ENCODE data around the gene ASNSD1.

The ASNSD1 gene

DNA sequence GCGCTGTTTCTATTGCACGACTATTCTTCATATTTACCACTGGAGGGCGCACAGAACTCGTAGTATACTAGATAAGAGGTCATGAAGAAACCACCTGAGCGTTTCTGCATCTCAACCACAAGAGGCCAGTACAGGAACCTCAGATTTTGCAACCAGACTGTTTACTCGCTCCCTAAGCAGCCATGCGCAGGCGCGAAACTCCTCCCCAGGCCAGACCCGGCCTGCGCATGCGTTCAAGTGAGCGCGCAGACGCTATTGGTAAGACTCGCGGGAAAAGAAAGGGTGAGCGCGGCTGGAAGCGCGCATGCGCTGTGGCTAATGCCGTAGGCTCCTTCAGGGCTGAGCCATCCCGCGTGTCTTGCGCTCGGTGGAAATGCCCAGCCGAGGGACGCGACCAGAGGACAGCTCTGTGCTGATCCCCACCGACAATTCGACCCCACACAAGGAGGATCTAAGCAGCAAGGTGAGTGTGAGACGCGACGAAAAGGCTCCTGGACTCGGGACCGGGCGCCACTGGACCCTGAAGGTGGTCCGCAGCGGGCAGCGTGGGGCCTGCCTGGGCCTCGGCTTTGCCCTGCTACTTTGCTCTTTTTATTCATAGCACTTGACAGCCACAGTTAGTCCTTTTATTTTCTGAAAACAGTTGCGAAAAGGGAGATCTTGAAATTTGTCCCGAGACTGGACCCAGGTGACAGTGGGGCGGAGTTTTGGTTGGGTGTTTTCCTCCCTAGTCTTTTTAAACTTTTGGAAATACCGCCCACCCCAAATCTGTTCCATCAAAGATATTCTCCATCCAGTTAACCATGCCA is at the start of gene ASNSD1:
ASNSD1 (plus strand) TSS at position 312 of the 809 bp plus-strand sequence. CDS start 4,674 bp downstream, outside the sequence.
- DNase-seq, result peak; percentile 100

DNA sequence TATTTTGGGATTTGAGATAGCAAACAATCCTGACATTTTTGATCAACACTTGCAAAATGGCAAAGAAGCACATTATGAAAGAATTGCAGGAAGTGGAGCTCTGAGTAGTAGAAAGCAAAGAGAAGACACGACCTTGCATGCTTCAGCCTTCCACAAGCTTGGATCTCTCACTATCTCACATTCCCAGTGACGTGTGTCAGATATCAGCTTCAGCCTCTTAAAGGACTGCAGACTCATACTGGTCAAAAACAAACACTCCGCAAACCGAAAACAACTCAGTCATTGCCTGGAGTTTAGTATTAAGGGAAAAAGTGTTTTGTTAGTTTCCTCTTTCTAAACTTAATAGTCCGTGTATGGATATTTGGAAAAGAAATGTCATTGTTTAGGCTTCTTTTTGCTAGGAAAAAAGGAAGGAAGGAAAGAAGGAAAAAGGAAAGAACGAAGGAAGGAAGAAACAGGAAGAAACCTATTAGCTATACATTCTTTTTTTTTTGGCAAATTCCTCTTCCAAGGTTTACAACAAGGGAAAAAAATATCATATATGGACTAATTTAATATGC is 48.1 kb upstream of the ASNSD1 start:
- peak; percentile 29 to 45 (median 34) for DNase-seq

DNA sequence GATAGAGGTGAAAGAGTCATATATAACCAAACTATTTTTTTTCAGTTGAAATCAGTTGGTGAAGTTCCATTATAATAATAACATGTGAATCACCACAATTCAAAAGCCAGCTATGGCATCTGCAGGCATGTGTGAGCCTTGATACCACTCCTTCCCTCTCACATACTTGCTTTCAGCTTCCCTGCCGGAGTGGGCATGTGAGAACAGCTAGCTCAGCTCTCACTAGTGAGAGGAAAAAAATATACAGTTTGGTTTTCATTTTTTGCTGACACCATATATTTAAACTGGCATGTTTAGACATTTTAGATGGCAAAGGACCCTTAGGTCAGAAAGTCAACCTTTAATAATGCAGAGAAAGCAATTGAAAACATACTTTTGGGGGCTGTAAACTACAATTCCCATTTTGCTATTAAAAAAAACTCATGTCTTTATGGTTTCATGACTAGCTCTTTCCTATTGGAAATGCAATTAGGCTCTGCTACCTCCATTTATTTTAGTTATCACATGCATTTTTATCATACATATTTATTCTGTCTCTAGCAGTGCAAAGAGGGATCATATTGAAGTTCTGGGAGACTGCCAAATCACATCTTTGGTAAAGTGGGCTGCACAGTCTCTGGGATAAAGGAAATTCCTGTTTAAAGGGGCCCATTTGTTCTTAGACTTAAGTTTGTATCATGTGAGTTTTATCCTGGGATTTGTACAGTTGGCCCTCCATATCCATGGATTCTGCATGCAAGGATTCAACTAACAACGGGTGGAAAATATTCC is 47.4 kb upstream of the ASNSD1 start:
- peak in 1 of 3 donors; percentile 7 for DNase-seq

DNA sequence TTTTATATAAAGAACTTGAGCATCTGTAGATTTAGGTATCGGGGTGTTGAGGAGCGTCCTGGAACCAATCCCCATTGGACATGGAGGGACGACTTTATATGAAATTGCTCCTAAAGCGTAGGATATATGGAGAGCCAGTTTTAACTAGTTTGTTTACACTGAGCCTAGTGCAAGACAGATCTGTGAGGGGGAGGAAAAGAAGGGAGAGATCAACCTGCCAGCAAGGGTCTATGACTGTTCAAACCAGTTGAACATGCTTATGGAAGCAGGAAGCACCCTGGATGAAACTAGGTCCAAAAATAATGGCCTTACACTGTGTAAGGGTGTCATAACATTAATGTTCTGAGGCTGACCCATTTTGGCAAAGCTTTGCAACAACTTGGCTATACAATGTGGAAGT is 46.7 kb upstream of the ASNSD1 start:
- DNase-seq, result no peak

DNA sequence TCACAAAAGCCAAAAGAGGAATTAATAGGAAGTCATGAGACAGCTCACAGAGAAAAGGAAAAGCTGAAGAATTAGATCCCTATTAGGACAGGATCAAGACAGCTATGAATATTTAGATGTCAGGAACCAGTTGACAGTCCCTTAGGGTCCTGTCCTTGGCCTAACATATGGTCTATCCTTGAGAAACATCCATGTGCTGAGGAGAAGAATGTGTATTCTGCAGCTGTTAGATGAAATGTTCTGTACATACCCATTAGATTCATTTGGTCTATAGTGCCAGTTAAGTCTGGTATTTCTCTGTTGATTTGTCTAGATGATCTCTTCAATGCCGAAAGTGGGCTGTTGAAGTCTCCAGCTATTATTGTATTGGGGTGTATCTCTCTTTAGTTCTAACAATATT is 43.1 kb upstream of the ASNSD1 start:
- no peak for DNase-seq

DNA sequence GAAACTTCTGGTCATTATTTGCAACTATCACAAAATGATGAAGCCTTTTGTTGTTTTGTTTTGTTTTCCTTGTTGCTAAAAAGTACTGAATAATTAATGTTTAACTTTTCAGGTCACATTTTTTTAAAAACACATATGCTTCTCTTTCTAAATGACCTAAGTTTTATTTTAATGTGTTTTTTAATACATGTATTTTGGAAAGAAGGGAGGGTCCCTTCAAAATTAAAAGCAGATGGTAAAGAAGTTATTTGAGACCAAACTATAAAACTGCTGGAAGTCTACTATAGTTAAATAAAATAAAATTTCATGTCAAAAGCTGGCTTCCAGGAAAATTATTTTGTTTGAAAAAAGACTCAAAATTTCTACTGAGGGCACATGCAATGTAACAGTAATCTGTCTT is 39.5 kb upstream of the ASNSD1 start:
- no peak for DNase-seq

DNA sequence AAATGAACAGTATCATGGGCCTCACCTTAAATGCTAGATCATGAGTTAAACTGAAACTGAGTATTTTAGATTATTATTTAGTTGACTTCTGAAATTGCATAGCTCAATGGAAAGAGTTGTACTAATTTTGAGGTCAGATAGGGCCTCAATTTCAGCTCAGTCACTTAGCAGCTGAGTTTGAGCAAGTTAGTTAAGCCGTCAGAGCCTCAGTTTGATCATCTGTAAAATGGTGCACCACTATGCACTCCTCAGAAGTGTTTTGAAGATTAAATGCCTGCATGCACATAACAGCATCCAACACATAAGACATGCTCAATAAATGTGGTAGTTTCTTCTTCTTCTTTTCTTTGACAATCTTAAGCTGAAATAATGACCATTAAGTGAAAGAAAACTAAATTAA is 38.2 kb upstream of the ASNSD1 start:
- DNase-seq, result no peak

DNA sequence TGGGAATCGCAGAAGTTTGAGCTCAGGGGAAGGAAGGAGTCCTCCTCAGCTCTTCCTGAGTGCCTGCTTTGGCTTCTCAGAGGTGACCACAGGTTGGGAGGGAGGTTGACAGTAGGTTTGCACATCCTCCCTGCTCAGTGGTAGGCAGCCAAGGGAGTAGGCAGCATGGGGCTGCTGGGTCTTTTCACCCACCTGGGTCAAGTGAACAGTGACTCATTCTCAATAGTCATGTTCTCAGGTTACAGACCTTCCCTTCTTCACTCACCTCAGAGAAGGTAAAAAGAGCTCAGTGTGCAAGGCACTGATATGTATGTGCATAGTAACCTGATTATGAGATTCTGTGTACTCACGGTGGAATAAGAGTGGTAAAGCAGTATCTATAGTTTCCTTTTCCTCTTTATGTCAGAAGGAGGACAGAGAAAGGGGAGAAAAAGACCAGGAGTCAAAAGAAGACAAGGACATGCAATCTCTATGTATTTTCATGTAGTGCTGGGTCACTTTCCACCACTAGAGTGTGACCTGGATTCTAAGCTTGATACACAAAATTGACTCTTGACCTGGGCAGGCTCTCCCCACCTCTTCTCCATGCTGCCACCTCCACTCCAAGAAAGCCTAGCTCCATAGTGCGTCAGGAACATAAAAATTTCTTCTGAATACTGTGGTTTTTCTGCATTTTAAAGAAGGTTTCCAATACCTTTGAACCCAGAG is 36.5 kb upstream of the ASNSD1 start:
- no peak for DNase-seq

DNA sequence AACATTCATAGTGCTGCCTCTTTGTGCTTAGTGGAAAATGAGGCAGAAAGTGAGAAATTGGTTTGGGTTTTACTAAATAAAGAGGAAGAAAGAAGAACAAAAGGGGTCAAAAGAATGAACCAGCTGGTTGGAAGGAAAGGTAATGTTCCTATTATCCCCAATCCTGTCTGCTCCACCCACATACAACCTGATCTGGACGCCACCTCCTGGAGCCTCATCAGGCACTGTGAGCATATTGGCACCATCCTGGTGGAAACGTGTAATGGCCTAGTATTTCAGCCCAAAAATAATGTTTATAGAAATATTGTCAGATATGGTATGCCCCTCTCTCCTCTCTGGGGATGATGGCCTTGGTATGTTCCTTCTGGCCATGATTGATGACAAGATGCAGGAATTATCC is 35.6 kb upstream of the ASNSD1 start:
- no peak for DNase-seq

DNA sequence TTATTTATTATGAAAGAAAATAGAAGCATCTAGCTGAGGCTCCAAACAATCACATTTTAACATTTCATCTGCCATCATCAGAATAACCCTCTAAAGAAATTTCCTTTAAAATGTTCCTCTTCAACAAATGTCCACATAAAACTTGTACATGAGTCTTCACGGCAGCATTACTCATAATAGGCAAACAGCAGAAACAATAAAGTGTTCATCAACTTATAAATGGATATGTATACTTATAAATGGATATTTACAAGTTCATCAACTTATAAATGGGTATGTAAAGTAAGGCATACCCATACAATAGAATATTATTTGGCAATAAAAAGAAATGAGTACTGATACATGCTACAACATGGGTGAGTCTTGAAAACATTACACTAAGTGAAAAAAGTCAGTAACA is 33.5 kb upstream of the ASNSD1 start:
- no peak for DNase-seq

DNA sequence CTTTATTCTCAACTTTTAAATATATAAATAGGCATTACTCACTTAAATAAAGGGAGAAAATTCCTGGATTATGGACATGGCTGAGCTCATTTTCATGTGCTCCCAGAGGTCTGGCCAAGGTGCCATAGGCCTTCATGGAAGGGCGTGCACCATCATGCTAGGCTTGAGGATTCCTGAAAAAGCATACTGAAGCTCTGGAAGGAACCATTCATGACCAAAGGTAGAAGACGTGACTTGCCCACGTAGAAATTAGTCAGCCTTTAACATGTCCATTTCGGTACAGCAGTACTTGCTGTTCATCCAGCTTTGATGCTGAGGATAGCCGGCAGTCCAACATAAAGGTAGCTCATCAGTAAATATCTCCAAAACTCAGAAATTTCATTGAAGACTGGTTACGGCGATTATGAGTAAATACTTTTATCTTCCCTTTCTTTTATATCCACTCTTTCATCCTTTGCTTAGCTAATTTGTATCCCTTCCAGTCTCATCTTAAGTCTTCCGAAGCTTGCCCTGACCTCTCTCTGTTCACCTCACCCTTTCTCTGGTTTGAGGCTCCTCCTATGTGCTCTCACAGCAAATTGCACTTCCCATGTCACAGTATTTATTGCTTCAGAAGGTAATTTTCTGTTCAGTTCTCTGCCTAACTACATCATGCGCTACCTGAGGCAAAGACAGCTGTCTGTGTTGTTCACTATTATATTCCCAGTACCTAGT is 32.3 kb upstream of the ASNSD1 start:
- no peak for DNase-seq

DNA sequence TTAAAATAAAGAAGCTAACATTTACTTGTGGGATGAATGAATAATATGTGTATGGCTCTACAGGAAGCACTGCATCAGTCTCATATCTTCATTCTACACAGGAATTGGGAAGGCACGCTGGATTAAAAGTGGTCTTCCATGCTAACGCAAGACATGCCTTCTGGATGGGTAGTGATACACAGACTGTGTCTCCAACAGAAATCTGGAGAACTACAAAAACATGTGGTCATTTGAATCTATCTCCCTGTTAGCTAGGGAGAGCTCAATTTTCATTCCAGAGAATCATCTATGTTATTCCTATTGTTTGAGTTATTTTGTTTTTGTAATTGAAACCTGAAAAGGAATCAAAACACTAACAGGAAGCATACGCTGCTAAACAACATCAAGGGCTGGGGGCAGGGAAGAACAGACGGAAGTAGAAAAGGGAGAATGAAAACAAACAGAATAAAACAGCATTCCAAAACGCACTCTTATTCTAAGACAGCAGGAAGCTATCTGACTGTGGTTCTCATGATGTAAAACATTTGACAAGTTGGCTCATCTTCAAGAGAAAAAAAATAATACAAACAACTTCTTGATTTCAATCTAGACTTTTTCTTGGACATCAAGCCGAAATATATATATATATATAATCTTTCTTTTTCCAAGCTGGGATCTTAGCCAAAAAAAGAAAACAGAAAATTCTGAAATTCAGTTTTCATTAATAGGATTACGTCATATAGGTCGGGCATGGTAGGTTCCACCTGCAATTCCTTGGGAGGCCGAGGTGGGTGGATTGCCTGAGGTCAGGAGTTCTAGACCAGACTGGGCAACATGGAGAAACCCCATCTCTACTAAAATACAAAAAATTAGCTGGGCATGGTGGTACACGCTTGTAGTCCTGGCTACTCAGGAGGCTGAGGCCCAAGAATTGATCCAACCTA is 31.5 kb upstream of the ASNSD1 start:
- no peak for DNase-seq

DNA sequence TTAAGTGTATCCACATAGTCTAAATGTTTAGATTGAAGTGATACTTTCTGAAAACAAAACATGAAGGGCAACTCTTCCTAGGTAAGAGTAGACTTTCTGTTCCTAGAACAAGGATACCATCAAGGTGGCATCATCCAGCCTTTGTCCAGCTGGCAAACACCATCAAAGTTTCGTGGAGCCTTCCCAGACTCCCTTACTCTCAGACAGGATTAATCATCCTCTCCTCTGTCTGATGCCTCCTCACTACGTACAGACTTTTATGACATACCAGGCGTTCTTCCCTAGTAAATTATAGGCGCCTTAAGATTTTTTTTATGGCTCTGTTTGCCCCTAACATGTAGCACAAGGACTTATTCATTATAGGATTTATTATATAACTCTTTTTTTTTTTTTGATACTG is 29.4 kb upstream of the ASNSD1 start:
- DNase-seq, result no peak

DNA sequence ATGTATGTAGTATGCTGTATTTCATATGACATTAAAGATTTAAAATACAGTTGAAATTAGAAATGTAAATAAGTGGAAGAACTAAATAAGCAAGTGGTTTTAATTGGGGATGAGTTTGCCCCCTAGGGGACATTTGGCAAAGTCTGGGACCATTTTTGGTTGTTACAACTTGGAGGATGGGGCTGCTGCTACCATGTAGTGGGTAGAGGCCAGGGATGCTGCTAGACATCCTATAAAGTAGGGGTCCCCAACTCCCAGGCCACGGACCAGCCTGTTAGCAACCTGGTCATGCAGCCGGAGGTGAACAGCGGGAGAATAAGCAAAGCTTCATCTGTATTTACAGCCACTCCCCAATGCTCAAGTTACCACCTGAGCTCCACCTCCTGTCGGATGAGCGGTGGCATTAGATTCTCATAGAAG is 27.9 kb upstream of the ASNSD1 start:
- DNase-seq, result peak; percentile 44 to 46 (median 46)

DNA sequence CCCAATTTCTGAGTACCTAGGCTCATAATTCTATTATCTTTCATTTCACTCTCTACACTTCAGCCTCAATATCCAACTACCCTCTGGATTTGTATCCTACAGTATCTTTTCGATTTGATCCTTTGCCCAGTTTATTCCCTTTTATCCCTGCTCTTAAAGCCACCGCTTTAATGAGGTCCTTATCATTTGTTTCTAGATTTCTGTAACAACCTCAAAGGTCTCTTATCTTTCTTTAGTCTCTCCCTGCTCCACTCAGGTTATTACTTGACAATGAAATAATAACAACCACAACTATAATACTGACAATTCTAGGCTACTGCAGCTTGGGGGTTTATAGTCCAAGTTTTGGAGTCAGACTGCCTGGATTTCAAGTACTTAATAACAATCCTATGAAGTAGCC is 25.9 kb upstream of the ASNSD1 start:
- no peak for DNase-seq

DNA sequence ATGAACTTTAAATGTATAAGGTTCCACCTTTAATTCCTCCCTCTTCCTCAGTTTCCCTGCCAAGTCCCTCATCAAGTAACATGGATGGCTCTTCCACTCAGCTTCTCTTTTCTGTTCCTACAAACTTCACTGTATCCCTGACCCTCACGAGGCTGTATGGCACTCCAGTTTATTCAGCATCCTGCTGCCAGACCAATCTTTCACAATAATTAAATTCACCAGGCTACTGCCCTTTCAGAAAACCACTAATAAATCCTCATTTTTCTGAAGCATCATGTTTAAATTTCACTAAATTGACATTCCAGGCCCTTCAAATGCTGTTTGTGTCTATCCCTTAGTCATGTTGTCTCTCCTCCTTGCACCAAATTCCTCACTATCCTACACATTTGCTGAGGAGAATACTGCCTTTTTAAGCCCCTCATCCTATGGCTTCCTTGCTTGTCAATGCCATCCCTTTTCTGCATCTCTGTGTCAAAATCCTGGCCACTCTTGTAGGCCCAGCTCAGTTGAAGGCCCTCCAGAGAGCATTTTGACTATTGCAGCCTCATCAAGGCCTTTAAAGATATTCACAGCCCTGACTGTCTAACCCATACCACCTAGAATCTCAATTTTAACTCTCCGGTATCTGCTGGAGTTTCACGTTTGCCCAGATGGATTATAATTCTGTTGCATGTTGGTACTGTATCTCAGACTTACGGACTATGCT is 22.8 kb upstream of the ASNSD1 start:
- DNase-seq, result no peak

DNA sequence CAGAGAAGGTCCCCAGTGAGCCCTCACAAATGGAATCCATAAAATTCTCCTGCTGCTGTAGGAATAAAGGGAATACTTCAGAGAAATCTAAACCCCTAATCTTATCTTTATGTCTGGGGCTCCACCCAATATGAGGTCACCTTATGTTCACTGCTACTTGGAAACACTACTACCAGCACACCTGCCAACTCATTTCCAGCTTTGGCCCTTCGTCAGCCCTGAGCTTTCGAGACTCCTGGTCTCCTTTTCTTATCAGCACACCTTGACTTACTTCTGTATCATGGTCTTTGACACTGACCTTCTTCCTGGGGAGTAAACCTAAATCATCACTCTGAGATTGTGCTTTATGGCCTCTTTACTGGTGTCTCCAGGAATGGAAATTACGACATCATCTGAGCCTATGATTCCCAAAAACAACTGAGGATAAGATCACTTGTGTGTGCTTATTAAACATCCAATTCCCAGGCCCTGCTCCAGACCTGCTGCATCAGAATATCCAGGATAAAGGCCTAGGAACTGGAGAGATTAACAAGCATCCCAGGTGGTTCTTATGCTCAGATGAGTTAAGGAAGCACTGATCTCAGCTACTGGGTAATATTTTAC is 22.2 kb upstream of the ASNSD1 start:
- no peak for DNase-seq

DNA sequence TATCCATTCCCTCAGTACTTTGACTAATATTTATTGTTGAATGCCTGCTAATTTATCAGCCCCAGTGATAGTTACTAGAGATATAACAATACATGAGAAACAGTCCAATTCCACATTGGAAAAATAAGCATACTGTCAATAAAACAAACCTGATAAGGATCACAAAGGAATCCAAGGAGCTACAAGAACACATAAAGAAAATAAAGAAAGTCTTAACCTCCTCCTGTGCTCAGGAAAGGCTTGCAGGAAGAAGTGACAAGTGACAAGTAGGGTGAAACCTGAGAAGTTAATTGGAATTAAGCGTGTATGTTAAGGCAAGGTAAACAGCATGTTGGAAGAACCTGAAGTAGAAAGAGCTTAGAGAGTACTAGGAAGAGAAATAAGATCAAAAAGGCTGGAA is 20.3 kb upstream of the ASNSD1 start:
- no peak for DNase-seq

DNA sequence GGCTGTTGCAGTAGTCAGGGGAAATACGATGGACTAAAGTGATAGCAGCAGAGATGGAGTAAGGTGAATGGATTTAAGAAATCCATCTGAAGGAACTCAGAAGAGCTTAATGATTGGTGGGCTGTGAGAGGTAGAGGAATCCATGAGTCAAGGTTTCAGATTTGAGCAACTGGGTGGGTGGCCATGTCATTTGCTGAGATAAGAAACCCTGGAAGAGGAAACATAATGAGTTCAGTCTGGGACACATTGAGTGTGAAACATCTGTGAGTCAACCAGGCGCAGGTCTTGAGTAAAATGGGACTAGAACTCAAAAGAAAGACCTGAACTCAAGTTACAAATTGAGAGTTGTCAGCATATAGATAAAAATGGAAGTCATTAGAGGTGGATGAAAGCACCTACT is 19.7 kb upstream of the ASNSD1 start:
- peak; percentile 49 to 77 (median 51) for DNase-seq

DNA sequence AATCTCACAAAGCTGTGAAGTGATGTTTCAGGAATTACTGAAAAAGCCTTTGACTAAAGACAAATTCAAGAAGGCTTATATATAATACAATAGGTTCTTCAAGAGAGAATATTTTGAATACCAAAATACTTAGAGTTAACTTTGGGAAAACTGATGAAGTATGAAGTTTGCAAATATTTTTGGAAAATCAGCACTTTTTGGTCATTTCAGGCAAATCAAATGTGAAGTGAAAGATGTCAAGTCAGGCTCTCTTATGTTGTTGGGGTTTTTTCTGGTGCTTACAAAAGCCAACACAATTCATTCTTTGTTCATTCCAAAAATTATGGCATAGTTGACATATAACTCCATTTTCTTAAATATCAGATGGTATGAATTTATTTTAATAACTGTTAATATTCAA is 14.7 kb upstream of the ASNSD1 start:
- no peak for DNase-seq

All from suppressor macrophage treated with lipopolysaccharide for 1 hour (primary cell).